HG02678 (cell line): ENCODE measurements around the gene GCK.

Source experiments
- ATAC-seq: cut with Tn5 transposase; IDR thresholded peaks from one replicate; pipeline ENCODE4 v1.9.1; 2021; ENCODE audit warnings: mild to moderate bottlenecking, moderate library complexity; ENCODE audit not compliant: unreplicated experiment

The GCK gene

DNA sequence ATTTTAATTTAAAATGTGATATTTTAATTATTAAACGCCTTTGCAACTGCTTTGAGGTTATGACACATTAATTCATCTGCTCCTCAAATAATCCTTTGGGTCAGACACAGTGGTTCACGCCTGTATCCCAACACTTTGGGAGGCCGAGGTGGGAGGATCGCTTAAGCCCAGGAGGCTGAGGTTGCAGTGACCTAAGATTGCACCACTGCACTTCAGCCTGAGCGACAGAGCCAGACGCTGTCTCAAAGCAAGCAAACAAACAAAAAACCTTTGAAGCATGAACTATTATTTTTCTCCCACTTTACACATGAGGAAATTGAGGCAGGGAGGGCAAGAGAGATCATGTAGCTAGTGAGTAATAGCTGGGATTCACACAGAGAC is 64.4 kb downstream of the GCK start:
- no peak for ATAC-seq

DNA sequence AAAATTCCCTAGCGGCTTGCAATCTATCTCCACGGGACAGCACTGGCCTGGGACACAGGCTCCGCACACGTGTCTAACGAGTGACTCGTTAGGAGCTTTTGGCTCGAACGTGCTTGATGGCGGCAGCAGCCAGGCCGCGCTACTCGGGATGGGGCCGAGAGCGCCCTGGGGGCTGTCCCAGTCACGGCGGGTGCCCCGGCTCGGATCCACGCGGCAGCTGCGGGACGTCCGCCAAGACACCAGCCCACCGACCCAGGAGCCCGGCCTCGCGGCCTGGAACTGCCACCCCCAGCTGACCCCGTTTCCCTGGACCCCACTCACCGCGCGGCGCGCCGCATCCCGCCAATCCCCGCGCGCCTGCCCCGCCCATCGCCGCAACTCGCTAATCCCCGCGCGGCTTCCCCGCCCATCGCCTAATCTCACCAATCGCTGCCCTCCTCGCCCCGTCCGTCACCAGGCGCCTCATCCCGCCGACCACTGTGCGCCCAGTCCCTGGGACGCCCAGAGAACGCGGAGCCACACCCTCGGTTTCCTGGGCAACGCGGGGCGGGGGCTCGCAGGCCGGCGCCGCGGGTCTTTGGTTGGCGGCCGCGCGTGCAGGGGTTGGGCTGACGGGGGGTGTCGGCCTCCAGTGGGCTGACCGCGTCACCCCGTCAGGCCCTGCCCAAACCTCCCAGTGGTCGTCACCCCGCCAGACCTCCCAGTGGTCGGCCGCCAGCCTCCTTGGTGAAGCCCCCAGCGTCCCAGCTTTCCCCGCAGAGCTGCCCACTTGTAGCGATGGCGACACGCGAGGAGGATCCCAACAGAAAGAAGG is 65.8 kb downstream of the GCK start, which contains the start of gene POLD2:
Gene POLD2 (minus strand): TSS at position 359 of the 814 bp plus-strand sequence. CDS start 1,495 bp downstream, outside the sequence.
- ATAC-seq = peak; percentile 99

DNA sequence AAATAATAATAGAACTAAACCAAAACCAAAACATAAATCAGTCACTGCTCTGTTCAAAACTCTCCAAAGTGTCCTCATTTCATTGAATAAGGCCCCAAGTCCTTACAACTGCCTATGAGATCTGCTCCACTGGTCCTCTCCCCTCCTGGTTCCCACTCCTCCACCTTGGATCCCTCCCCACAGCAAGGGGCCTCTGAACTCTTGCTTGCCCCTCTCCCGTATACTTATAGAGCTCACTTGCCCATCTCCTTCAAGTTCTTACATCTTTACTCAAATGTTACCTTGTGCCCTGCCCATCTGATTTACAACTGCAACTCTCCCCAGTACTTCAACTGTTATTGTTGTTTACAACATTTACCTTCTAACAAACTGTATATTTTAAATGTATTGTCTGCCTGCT is 66.7 kb downstream of the GCK start:
- ATAC-seq = no peak

DNA sequence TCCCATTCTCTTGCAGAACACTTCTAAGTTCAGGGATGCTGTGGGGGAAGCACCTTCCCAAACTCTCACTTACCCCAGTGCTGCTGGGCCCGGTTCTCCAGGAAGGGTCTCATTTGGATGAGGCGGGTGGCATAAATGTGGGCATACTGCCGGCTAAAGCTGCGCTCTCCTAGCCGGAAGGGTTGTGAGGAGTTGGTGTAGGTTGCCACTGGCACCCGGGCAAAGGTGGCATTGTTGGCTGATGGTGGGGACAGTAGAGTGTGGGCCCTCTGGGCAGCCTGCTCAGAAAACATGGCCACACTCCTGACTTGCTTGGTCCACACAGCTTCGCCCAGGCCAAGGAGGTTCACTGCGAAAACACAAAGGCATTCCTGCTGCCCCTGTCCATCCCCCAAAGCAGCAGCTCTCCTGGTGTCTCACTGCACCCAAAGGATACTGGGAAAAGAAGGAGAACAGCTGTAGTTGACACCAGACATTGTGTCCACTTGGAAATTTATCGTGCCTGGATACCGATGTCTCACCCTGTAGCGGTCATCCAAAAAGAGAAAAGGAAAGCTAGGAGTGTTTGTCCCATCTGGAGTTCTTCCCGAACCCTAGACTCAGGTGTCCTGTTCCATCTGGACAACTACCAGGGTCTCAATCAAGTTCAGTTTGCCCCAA is 67.3 kb downstream of the GCK start:
- ATAC-seq = no peak

DNA sequence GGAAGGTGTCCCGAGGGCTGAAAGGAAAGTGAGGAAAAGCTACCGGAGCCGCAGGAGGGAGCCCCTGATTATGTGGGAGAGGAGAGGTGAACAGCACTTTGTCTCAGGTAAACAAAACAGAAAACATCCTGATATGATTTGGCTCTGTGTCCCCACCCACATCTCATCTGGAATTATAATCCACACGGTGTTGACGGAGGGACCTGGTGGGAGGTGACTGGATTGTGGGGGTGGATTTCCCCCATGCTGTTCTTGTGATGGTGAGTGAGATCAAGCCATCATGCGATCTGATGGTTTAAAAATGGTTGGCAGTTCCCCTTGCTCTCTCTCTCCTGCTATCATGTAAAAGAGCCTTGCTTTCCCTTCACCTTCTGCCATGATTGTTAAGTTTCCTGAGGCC is 68.8 kb downstream of the GCK start:
- no peak for ATAC-seq

DNA sequence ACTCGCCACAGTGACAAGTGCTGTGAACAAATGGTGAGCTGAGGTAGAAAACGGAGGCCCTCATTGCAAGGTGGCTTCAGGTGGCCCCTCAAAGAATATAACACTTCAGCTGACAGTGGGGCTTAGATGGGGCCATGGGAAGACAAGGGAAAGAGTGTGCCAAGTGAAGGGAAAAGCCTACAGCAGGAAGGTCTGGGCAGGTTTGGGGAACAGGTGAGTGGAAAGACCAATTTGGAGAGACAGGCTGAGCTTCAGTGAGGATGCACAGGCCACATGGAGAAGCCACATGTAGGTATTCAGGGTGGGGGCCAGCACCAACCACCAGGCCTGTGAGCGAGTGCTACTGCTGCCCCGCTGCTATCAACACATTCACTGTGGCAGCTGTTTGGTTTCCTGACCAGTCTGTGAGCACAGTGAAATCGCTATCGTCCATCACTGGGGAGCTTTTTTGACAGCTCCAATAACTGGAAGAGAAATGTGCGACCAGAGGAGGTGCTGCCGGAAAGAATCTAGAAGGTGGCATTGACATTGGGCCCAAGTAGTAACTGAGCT is 69.3 kb downstream of the GCK start:
- ATAC-seq = no peak

DNA sequence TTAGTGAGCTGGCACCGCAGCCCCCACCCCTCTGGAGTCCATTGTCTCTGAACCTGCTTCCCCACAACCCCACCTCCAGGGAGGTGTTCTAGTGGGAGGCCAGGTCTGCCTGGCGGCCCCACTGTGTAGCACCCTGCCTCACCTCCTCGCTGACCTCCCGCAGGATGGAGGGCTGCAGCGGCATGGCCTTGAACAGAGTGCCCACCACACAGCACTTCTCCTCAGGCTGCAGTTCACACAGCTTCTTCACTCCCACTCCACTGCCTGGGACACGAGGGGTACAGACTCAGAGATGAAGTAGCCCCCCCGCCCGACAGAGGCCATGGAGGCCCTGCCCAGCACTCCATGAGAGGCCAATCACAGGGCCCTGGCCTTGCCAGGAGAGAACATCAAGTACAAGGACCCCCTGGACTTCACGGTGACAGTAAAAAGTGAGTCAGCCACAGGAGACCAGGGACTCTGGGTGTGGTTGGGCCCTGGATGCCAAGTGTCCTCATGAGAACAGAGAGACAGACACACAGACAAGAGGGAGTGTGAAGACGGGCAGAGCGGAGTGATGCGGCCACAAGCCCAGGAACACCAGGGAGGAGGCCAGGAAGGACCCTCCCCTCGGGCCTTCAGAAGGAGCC is 71.3 kb downstream of the GCK start:
- ATAC-seq = no peak

DNA sequence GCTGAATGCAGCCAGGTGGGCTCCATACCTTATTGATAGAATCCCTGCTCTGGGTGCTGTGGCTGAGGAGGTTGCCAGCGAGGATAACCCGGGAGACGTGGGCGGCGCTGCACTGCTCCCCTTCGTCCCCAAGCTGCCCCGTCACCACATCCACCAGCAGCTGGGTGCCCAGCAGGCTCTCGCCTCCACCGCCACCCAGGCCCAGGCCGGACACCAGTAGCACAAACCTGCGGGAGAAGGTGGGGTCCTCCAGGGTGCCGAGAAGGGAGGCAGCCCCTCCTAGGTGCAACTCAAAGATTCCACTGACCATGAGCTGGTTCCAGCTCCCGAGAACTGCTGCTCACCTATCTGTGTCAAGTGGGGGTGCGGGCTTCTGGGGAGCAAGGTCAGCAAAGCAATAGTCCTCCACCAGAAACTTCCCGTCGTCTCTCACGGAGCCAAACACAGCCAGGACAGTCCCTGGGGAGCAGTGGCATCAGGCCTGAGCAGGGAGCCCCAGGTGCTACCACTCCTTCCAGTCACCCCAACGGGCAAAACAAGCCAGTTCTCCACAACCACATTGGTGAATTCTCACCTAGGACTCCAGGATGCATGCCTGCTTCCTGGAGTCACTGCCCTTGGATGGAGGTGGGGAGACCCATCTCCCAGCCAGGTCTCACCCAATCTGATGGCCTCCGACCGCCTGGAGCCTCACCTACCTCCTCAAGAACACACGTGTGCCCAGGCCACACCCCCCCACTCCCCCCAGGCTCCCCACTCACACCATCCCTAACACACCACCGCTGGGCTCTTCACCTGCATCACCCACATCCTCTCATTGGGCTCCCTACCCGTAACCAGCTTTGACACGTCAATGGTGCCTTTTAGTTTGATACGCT is 72.2 kb downstream of the GCK start:
- ATAC-seq = no peak

DNA sequence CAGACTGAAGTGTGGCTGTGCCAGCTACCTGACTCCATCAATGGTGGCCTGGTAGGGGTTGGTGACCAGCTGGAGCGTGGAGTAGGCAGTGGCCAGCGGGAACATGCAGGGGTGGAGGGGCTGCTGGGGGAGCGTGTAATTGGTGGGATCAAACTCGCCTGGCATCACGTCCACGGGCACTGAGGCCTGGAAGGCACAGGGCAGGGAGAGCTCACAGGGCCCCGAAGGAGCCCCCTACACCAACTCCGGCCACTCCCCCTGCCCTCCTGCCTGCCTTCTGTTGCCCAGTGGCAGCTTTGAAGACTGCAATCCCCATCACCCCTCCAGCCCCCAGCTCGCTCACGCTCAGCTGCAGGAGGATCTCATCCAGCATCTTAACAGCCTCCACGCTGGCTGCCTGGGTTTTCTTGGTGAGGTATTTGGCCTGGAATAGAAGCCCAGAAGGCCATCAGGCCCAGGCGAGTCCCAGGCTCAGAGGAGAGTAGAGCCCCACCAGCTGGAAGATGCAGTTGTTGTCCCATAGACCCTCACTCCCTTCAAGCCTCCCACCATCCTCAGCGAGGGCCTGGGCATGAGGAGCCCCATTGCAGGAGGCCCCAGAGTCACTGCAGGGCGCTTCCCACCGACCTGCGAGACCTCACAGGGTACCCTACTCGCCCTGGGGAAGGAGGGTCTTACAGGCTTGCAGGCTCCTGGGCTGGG is 73.0 kb downstream of the GCK start:
- ATAC-seq = no peak

DNA sequence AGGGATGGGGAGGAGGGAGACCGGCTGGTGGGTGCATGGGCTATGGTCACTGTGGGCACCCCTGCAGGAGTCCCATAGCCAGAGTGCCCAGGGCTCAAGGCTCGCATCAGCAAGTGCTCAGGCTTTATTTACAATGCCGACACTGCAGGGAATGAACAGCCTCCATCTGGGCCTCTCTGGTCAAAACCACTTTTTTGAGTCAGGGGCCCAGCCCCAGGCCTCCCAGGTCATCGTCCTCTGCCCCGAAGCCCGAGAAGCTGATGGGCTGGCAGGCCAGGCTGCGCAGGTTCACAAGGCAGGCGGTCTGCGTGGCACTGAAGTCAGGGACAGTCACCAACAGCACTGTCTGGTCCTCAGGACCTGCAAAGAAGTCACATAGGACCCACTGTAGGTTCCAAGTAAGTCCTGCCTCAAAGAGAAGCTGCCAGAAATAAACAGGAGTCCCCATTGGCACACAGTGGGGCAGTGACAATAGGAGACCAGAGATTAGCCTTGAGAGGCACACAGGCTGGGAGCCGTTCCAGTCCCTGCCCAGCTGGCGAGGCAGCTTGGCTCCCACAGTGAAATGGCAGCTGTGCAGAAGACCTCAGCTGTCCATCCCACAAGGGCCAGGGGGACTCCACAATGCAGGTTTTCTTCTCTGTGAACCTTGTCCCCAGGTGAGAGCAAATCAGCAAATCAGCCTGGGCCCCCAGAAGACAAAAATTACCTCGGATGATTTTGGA is 74.5 kb downstream of the GCK start:
- ATAC-seq = no peak

DNA sequence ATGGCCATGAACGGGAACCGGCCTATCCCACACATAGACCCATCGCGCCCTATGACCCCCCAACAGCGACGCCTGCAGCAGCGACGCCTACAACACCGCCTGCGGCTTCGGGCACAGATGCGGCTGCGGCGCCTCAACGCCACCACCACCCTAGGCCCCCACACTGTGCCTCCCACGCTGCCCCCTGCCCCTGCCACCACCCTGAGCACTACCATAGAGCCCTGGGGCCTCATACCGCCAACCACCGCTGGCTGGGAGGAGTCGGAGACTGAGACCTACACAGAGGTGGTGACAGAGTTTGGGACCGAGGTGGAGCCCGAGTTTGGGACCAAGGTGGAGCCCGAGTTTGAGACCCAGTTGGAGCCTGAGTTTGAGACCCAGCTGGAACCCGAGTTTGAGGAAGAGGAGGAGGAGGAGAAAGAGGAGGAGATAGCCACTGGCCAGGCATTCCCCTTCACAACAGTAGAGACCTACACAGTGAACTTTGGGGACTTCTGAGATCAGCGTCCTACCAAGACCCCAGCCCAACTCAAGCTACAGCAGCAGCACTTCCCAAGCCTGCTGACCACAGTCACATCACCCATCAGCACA is 75.4 kb downstream of the GCK start:
- ATAC-seq = no peak

DNA sequence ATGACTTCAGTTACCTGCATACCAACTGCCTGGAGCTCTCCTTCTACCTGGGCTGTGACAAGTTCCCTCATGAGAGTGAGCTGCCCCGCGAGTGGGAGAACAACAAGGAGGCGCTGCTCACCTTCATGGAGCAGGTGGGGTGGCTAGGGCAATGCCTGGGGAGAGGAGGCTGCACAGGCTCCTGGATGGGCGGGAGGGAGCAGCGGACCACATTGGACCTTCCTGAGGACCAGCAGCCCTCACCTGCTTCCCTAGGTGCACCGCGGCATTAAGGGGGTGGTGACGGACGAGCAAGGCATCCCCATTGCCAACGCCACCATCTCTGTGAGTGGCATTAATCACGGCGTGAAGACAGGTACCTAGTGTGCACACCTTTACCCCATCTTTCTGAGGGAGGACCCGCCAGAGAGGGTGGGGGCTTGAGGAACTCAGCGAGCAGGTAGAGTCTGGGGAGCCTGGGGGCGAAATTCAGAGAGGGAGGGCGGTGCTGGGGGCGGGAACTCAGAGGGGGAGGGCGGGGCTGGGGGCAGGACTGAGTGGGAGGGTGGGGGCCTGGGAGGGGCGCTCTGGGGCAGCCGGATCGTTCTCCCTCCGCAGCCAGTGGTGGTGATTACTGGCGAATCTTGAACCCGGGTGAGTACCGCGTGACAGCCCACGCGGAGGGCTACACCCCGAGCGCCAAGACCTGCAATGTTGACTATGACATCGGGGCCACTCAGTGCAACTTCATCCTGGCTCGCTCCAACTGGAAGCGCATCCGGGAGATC is 76.1 kb downstream of the GCK start:
- ATAC-seq = no peak

DNA sequence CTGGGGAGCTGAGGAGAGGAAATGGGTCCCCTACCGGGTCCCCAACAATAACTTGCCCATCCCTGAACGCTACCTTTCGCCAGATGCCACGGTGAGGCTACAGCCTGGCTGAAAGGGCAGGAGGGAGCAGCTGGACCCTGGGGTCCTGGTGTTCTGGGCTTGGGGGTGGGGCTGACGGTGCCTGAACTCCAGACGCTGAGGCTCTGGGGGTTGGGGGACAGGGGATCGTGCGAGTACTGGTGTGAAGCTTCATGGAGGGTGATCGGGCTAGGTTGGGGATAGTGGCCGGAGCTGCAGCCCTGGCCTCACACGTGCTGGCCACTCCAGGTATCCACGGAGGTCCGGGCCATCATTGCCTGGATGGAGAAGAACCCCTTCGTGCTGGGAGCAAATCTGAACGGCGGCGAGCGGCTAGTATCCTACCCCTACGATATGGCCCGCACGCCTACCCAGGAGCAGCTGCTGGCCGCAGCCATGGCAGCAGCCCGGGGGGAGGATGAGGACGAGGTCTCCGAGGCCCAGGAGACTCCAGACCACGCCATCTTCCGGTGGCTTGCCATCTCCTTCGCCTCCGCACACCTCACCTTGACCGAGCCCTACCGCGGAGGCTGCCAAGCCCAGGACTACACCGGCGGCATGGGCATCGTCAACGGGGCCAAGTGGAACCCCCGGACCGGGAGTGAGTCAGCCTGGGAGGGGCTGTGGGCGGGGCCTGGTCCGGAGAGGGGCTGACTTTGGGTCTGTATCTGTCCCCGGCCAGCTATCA is 76.8 kb downstream of the GCK start:
- ATAC-seq = no peak

DNA sequence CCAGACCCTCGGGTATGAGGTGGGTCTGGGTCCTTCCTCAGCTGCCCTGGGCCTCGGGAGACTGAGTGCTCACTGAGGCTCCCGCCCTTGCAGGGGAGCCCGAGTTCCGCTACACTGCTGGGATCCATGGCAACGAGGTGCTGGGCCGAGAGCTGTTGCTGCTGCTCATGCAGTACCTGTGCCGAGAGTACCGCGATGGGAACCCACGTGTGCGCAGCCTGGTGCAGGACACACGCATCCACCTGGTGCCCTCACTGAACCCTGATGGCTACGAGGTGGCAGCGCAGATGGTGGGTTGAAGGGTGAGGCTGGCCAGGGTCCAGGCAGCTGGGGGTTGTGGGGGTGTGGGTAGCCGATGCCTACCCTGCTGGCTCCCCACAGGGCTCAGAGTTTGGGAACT is 77.5 kb downstream of the GCK start:
- ATAC-seq = no peak

DNA sequence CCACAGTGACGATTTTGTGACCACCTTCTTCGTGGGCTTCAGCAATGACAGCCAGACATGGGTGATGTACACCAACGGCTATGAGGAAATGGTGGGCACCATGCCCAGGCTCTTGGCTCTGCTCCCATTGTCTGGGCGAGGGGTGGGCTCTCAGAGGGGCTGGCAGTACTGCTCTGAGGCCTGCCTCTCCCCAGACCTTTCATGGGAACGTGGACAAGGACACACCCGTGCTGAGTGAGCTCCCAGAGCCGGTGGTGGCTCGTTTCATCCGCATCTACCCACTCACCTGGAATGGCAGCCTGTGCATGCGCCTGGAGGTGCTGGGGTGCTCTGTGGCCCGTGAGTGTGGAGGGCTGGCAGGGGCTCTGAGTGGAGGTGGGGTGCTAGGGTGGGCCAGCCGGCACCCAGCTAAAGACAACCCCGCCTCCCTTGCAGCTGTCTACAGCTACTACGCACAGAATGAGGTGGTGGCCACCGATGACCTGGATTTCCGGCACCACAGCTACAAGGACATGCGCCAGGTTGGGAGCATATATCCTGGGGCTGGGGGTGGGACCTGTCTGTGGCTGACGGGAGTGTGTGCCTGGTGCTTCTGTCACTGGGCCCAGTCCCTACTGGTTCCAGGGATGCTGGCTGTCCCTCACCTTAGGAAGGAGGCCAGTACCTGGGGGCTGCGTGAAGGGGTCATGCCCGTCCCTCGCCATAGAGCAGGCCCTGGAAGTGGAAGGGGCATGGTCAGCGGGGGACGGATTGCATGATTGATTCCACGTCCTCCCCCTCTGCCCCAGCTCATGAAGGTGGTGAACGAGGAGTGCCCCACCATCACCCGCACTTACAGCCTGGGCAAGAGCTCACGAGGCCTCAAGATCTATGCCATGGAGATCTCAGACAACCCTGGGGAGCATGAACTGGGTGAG is 78.3 kb downstream of the GCK start:
- no peak for ATAC-seq

DNA sequence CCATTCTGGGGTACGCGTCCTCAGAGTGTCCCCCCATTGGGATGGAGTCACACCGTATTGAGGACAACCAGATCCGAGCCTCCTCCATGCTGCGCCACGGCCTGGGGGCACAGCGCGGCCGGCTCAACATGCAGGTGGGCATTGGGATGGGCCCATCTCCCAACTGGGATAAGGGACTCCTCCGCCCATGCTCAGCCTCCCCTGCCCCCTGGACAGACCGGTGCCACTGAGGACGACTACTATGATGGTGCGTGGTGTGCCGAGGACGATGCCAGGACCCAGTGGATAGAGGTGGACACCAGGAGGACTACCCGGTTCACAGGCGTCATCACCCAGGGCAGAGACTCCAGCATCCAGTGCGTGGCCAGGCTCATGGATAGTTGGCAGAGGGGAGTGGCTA is 79.2 kb downstream of the GCK start:
- ATAC-seq = no peak
